ENCODE measurements around the gene ATAD3C.
"Not testable (repeated sequence)": the region's sequence is repeated elsewhere in the genome, so short reads cannot be mapped to it uniquely, and the experiment has no call there.

DNA sequence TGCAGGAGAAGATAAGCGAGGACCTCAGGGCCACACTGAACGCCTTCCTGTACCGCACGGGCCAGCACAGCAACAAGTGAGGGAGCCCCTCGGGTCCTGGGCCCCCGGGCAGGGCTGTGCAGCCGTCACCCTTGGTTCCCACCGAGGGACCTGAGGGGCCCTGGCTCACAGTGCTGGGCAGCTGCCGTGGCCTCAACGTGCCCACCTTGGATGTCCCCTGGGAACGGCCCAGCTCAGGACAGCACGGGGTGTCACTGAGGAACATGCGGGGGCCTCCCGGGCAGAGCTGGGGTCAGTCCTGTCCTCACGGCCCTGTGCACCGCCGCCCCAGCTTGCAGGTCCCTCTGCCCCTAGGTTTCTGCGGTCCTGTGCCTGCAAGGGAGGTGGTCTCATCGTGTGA lies 9.7 kb downstream of the ATAD3C start:
- TF ChIP-seq, protein P1, sequence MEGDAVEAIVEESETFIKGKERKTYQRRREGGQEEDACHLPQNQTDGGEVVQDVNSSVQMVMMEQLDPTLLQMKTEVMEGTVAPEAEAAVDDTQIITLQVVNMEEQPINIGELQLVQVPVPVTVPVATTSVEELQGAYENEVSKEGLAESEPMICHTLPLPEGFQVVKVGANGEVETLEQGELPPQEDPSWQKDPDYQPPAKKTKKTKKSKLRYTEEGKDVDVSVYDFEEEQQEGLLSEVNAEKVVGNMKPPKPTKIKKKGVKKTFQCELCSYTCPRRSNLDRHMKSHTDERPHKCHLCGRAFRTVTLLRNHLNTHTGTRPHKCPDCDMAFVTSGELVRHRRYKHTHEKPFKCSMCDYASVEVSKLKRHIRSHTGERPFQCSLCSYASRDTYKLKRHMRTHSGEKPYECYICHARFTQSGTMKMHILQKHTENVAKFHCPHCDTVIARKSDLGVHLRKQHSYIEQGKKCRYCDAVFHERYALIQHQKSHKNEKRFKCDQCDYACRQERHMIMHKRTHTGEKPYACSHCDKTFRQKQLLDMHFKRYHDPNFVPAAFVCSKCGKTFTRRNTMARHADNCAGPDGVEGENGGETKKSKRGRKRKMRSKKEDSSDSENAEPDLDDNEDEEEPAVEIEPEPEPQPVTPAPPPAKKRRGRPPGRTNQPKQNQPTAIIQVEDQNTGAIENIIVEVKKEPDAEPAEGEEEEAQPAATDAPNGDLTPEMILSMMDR (conservative IDR thresholded peaks at IDR 0.05; ENCODE audit: low read depth, low read length) = not testable (repeated sequence)
- not testable (repeated sequence) for TF ChIP-seq EZH2 (IDR thresholded peaks at IDR 0.05; ENCODE audit: low read length, unreplicated experiment)

Data from PC-3 (cell line).